HG03039 (cell line): ENCODE results near the gene FAM168A.

Experiments used
- ATAC-seq: cut with Tn5 transposase; IDR thresholded peaks from one replicate; pipeline ENCODE4 v1.9.1; 2021; ENCODE audit warnings: mild to moderate bottlenecking, moderate library complexity; ENCODE audit not compliant: unreplicated experiment

Gene FAM168A

GRCh38 chr11:73380331-73380730, 217.6 kb downstream of the FAM168A start:
- ATAC-seq: no peak

GRCh38 chr11:73379189-73379880, 218.6 kb downstream of the FAM168A start:
- no peak for ATAC-seq

- ATAC-seq: peak; percentile 7
Observed at GRCh38 chr11:73376803-73377629, 220.9 kb downstream of the FAM168A start.

GRCh38 chr11:73376160-73376802, 221.6 kb downstream of the FAM168A start, which contains the start of gene RELT:
TSS of gene RELT (plus strand) at chr11:73376399. CDS start at chr11:73389137, 12,738 bp downstream.
- ATAC-seq: peak; percentile 69

- ATAC-seq: no peak
Observed at GRCh38 chr11:73375830-73376159, 222.1 kb downstream of the FAM168A start.

GRCh38 chr11:73374151-73374550, 223.8 kb downstream of the FAM168A start:
- ATAC-seq: no peak

GRCh38 chr11:73372375-73372993, 225.4 kb downstream of the FAM168A start:
- ATAC-seq: no peak

GRCh38 chr11:73367482-73368024, 230.4 kb downstream of the FAM168A start:
- no peak for ATAC-seq

- no peak for ATAC-seq
Observed at GRCh38 chr11:73366953-73367352, 231.0 kb downstream of the FAM168A start.

GRCh38 chr11:73366265-73366610, 231.7 kb downstream of the FAM168A start:
- ATAC-seq: no peak

- ATAC-seq: no peak
Observed at GRCh38 chr11:73365352-73366264, 232.3 kb downstream of the FAM168A start.

- ATAC-seq: no peak
Observed at GRCh38 chr11:73363147-73363546, 234.8 kb downstream of the FAM168A start.

- no peak for ATAC-seq
Observed at GRCh38 chr11:73361953-73362776, 235.7 kb downstream of the FAM168A start.

- ATAC-seq: no peak
Observed at GRCh38 chr11:73360743-73361369, 237.1 kb downstream of the FAM168A start.

GRCh38 chr11:73359930-73360742, 237.8 kb downstream of the FAM168A start:
- ATAC-seq: no peak

- ATAC-seq: no peak
Observed at GRCh38 chr11:73359341-73359740, 238.6 kb downstream of the FAM168A start.

GRCh38 chr11:73358071-73358470, 239.8 kb downstream of the FAM168A start:
- no peak for ATAC-seq
